Measurements from ENCODE around the gene RALGAPB.

Gene RALGAPB

GRCh38 chr20:38429301-38429700, 43.3 kb upstream of the RALGAPB start:
- CTCF ChIA-PET: interaction anchor here (1.2 to 1.7 kb wide), 2 partner anchors 17 to 21 kb away, joined by 3 to 6 read pairs; no protein-coding TSS in a partner anchor
- Histone ChIP-seq H3K36me3 (ENCODE audit: control insufficient read depth in 2 of 2, insufficient read depth in 1 of 2, low read length in 2 of 2) (peaks cover 26 to 99% of the 10 kb centered on the region in 2 experiments), H3K27ac (ENCODE audit: extremely low read depth, low read depth, low read length) (no peak overlapping the region), H3K9me3 (ENCODE audit: control insufficient read depth, insufficient read depth, low read depth, low read length) (no peaks in the 10 kb centered on the region), H3K4me3 (ENCODE audit: low read depth, low read length) (no peak overlapping the region), H3K4me1 (ENCODE audit: control insufficient read depth, insufficient read depth, low read length) (no peaks in the 10 kb centered on the region)
- POLR2A ChIA-PET: interaction anchor here (1.5 to 2.7 kb wide), 2 partner anchors 11 to 43 kb away, joined by 6 read pairs; partner anchors contain the start of gene RALGAPB
- TF ChIP-seq ZNF473 (tag by site-specific recombination; IDR thresholded peaks at IDR 0.05) (no peak), KLF16 (tag by site-specific recombination; IDR thresholded peaks at IDR 0.05) (no peak)

GRCh38 chr20:38430679-38431325, 41.8 kb upstream of the RALGAPB start:
- H3K9me3 ChIP-seq (ENCODE audit: control insufficient read depth, insufficient read depth, low read depth, low read length): no peaks in the 10 kb centered on the region
- TF ChIP-seq ZNF639 (tag by site-specific recombination; IDR thresholded peaks at IDR 0.05): no peak
- no peak for TF ChIP-seq ZNF132 (tag by site-specific recombination; IDR thresholded peaks at IDR 0.05; ENCODE audit: borderline replicate concordance)
- no peak for TF ChIP-seq ZBTB7A (tag by site-specific recombination; IDR thresholded peaks at IDR 0.05; ENCODE audit: low read depth)
- no peak for TF ChIP-seq ZNF202 (tag by site-specific recombination; IDR thresholded peaks at IDR 0.05; ENCODE audit: borderline replicate concordance)
- TF ChIP-seq MEIS1 (CRISPR knock-in tag; IDR thresholded peaks at IDR 0.05; ENCODE audit: borderline replicate concordance): no peak
- TF ChIP-seq ZNF169 (tag by site-specific recombination; IDR thresholded peaks at IDR 0.05): no peak
- TF ChIP-seq ZBTB11 (tag by site-specific recombination; conservative IDR thresholded peaks at IDR 0.05; ENCODE audit: low read depth): no peak
- no peak for TF ChIP-seq OVOL3 (tag by site-specific recombination; IDR thresholded peaks at IDR 0.05)
- no peak for TF ChIP-seq ZNF561 (tag by site-specific recombination; IDR thresholded peaks at IDR 0.05; ENCODE audit: borderline replicate concordance)
- no peak for TF ChIP-seq ZNF148 (tag by site-specific recombination; IDR thresholded peaks at IDR 0.05; ENCODE audit: borderline replicate concordance)
- TF ChIP-seq ATF2 (tag by site-specific recombination; IDR thresholded peaks at IDR 0.05; ENCODE audit: low read depth): no peak
- TF ChIP-seq PRDM6 (tag by site-specific recombination; IDR thresholded peaks at IDR 0.05): no peak
- no peak for TF ChIP-seq PRDM10 (tag by site-specific recombination; IDR thresholded peaks at IDR 0.05)
- no peak for TF ChIP-seq ZNF155 (tag by site-specific recombination; IDR thresholded peaks at IDR 0.05)
- peaks cover 18 to 90% of the 10 kb centered on the region in 2 experiments; a peak in 2 of 3 replicates for H3K36me3 ChIP-seq (ENCODE audit: control insufficient read depth in 2 of 2, insufficient read depth in 1 of 2, low read length in 2 of 2)
- CTCF ChIA-PET: interaction anchor here (0.7 to 5.1 kb wide), 3 partner anchors 15 to 42 kb away, joined by 3 to 43 read pairs (median 4); partner anchors contain the start of gene RALGAPB
- no peak overlapping the region for H3K4me3 ChIP-seq (ENCODE audit: low read depth, low read length)
- H3K27ac ChIP-seq (ENCODE audit: extremely low read depth, low read depth, low read length): no peak overlapping the region
- H3K4me1 ChIP-seq (ENCODE audit: control insufficient read depth, insufficient read depth, low read length): no peaks in the 10 kb centered on the region
- POLR2A ChIA-PET: interaction anchor here (2.1 to 2.7 kb wide), 3 partner anchors 13 to 42 kb away, joined by 6 to 9 read pairs (median 6); partner anchors contain the start of gene RALGAPB

Data from HEK293 (cell line).